Astrocyte of the hippocampus (primary cell): Measurements from ENCODE around the gene PTEN.
A peak's percentile ranks its signal among the peaks of the same experiment; 100 is the strongest.

Experiments used
- DNase-seq: peaks from one replicate; pipeline ENCODE4 v3.0.0; 2011; ENCODE audit warnings: low read depth, low spot score

Gene PTEN

GRCh38 chr10:87918254-87918859 lies 54.9 kb downstream of the PTEN start:
- DNase-seq, result no peak

GRCh38 chr10:87920538-87920937 lies 57.1 kb downstream of the PTEN start:
- no peak for DNase-seq

GRCh38 chr10:87921931-87922688 lies 58.7 kb downstream of the PTEN start:
- DNase-seq, result no peak

GRCh38 chr10:87923233-87923632 lies 59.8 kb downstream of the PTEN start:
- DNase-seq, result no peak

GRCh38 chr10:87925570-87925969 lies 62.1 kb downstream of the PTEN start:
- peak; percentile 49 for DNase-seq

GRCh38 chr10:87927091-87927490 lies 63.7 kb downstream of the PTEN start:
- DNase-seq, result peak; percentile 67

- no peak for DNase-seq
Measured at GRCh38 chr10:87928996-87929395, 65.6 kb downstream of the PTEN start.

GRCh38 chr10:87930141-87930540 lies 66.7 kb downstream of the PTEN start:
- DNase-seq, result no peak

- no peak for DNase-seq
Measured at GRCh38 chr10:87930934-87931835, 67.8 kb downstream of the PTEN start.

GRCh38 chr10:87931836-87932230 lies 68.4 kb downstream of the PTEN start:
- DNase-seq, result no peak

- peak; percentile 20 for DNase-seq
Measured at GRCh38 chr10:87935290-87936141, 72.1 kb downstream of the PTEN start.

- DNase-seq, result no peak
Measured at GRCh38 chr10:87940210-87940609, 76.8 kb downstream of the PTEN start.

- DNase-seq, result no peak
Measured at GRCh38 chr10:87942884-87943527, 79.6 kb downstream of the PTEN start.

- no peak for DNase-seq
Measured at GRCh38 chr10:87945984-87946383, 82.6 kb downstream of the PTEN start.

- no peak for DNase-seq
Measured at GRCh38 chr10:87952612-87953011, 89.2 kb downstream of the PTEN start.

- DNase-seq, result no peak
Measured at GRCh38 chr10:87956055-87956454, 92.6 kb downstream of the PTEN start.

- DNase-seq, result no peak
Measured at GRCh38 chr10:87957702-87958101, 94.3 kb downstream of the PTEN start.

- peak; percentile 49 for DNase-seq
Measured at GRCh38 chr10:87960230-87960629, 96.8 kb downstream of the PTEN start.

- DNase-seq, result peak; percentile 65
Measured at GRCh38 chr10:87961314-87961713, 97.9 kb downstream of the PTEN start.

GRCh38 chr10:87966459-87966858 lies 103.0 kb downstream of the PTEN start:
- no peak for DNase-seq

- peak; percentile 50 for DNase-seq
Measured at GRCh38 chr10:87973635-87974034, 110.2 kb downstream of the PTEN start.
